Kidney (tissue), 14 donors: ENCODE data around the gene C14orf132. TPM values are rescaled to one million over a fixed set of nuclear protein-coding genes. Genes with fewer than 3 reads are reported as not detected.

ENCODE experiments used
- DNase-seq, 5 donors: peaks; one replicate each; pipeline ENCODE4 v3.0.0-alpha.2; 2013 to 2020
- FAIRE-seq: peaks from 2 replicates; lab custom pipeline; 2012; peaks lifted over from hg19 to GRCh38; lab: Jason Lieb, UNC
- H3K27ac ChIP-seq, 2 donors: one replicate each; pipeline ENCODE4 v1.7.0; 2013; ENCODE audit warnings: low read depth in 2 of 2, low read length in 2 of 2, inconsistent platforms in 1 of 2
- H3K27me3 ChIP-seq: one replicate; pipeline ENCODE4 v1.7.1; 2013; ENCODE audit warnings: low read length, inconsistent platforms; ENCODE audit not compliant: control insufficient read depth, insufficient read depth
- H3K36me3 ChIP-seq, 3 donors: one replicate each; pipeline versions ENCODE4 v1.7.0 to v1.7.1; 2013; ENCODE audit warnings: low read length in 3 of 3, control low read depth in 1 of 3, inconsistent platforms in 1 of 3; ENCODE audit not compliant: insufficient read depth in 3 of 3, control insufficient read depth in 2 of 3
- H3K4me1 ChIP-seq, 3 donors: one replicate each; pipeline versions ENCODE4 v1.7.0 to v1.7.1; 2013; ENCODE audit warnings: low read length in 3 of 3, inconsistent platforms in 1 of 3, low read depth in 1 of 3; ENCODE audit not compliant: control insufficient read depth in 2 of 3, insufficient read depth in 2 of 3
- H3K4me3 ChIP-seq, 3 donors: one replicate each; pipeline versions ENCODE4 v1.7.0 to v1.8.1; 2013; ENCODE audit warnings: low read length in 3 of 3, control low read depth in 1 of 3, inconsistent platforms in 1 of 3
- H3K9ac ChIP-seq, 3 donors: one replicate each; pipeline versions ENCODE4 v1.7.0 to v1.7.1; 2013; ENCODE audit warnings: low read length in 3 of 3, control low read depth in 1 of 3, inconsistent platforms in 1 of 3
- H3K9me3 ChIP-seq, 3 donors: one replicate each; pipeline versions ENCODE4 v1.7.0 to v1.7.1; 2013; ENCODE audit warnings: low read length in 3 of 3, control low read depth in 1 of 3, inconsistent platforms in 1 of 3; ENCODE audit not compliant: control insufficient read depth in 2 of 3, insufficient read depth in 1 of 3
- CTCF ChIP-seq: IDR thresholded peaks from 3 replicates; pipeline ENCODE4 v1.5.1; 2012; ENCODE audit warnings: mild to moderate bottlenecking, moderate library complexity, borderline replicate concordance; ENCODE audit not compliant: insufficient read depth; ENCODE audit errors: extremely low read depth
- intact Hi-C: fragments of 100-400 bp; cut with DNase I; formaldehyde crosslinking; loops from one replicate; pipeline ENCODE4 v1.11.1; 2022
- polyA plus RNA-seq: library from polyadenylated mRNA; stranded (reverse); fragments of 350-450 nt; fragmentation: Illumina TruSeq; extraction: RNeasy Lipid Tissue Mini Kit (QIAGEN cat#74804); gene quantifications from one replicate; pipeline ENCODE4 v1.2.3, GENCODE V29; 2014; ENCODE audit warnings: low read depth, low replicate concordance; ENCODE audit not compliant: insufficient read depth
- total RNA-seq: library from RNA; stranded (reverse); fragmentation: NEBNext Ultra II Directional; extraction: Animal tissue kit (Norgen Biotek cat#: 25700); gene quantifications from one replicate; pipeline ENCODE4 v1.2.1, GENCODE V29; 2021
- donor health status: control.
- donor health status: control.
- donor health status: control.
- donor health status: control.
- donor health status: control.
- donor health status: DM: yes; HTN: yes; CAD: no.
- donor health status: Normal renal cell carcinoma (clear cell type).

Gene C14orf132
- total and polyA plus RNA-seq, 2 donors from 2014 or later = 6.0 to 17.5 TPM

GRCh38 chr14:96062010-96062409, 22.8 kb downstream of the C14orf132 start:
- FAIRE-seq = no peak
- Histone ChIP-seq H3K4me1 (no peaks in the 10 kb centered on the region), H3K36me3 (no peaks in the 10 kb centered on the region), H3K4me3 (no peak overlapping the region), H3K9ac (no peak overlapping the region), H3K27me3 (no peaks in the 10 kb centered on the region), H3K9me3 (no peaks in the 10 kb centered on the region), H3K27ac (no peak overlapping the region)
- intact Hi-C loops = no loop called here
- TF ChIP-seq CTCF = no peak
- DNase-seq = peak in 1 of 5 donors; percentile 19

- no peak for FAIRE-seq
- H3K4me1 ChIP-seq = no peaks in the 10 kb centered on the region
- intact Hi-C loops = no loop called here
Observed at GRCh38 chr14:96062506-96062905, 23.3 kb downstream of the C14orf132 start.

GRCh38 chr14:96064866-96065265, 25.7 kb downstream of the C14orf132 start:
- no peaks in the 10 kb centered on the region for H3K36me3 ChIP-seq
- DNase-seq = peak in 1 of 5 donors; percentile 14
- no peaks in the 10 kb centered on the region for H3K27me3 ChIP-seq
- no peak overlapping the region for H3K27ac ChIP-seq
- no peaks in the 10 kb centered on the region for H3K4me1 ChIP-seq
- FAIRE-seq = no peak
- TF ChIP-seq CTCF = no peak
- no peak overlapping the region for H3K9ac ChIP-seq
- no peak overlapping the region for H3K4me3 ChIP-seq
- H3K9me3 ChIP-seq = no peaks in the 10 kb centered on the region
- intact Hi-C loops = no loop called here

More at GRCh38 chr14:96062506-96062905, 23.3 kb downstream of the C14orf132 start:
- no peak for DNase-seq
- no peak for TF ChIP-seq CTCF
- H3K27me3 ChIP-seq = no peaks in the 10 kb centered on the region
- H3K4me3 ChIP-seq = no peak overlapping the region
- H3K9ac ChIP-seq = no peak overlapping the region
- no peaks in the 10 kb centered on the region for H3K36me3 ChIP-seq
- no peaks in the 10 kb centered on the region for H3K9me3 ChIP-seq
- no peak overlapping the region for H3K27ac ChIP-seq
